Breast epithelium (tissue), 3 donors: ENCODE results near the gene DHRS4.
"Not testable (repeated sequence)": the region's sequence is repeated elsewhere in the genome, so short reads cannot be mapped to it uniquely, and the experiment has no call there.

Experiments used
- CTCF ChIP-seq, 3 donors: fragments of 450-650 bp; IDR thresholded peaks; one replicate each; pipeline ENCODE4 v1.5.1; 2016 to 2017; ENCODE audit warnings: antibody characterized with exemption in 3 of 3, mild to moderate bottlenecking in 3 of 3, moderate library complexity in 3 of 3
- POLR2A ChIP-seq: fragments of 450-650 bp; IDR thresholded peaks from one replicate; pipeline ENCODE4 v1.6.1; 2016; ENCODE audit warnings: antibody characterized with exemption, mild to moderate bottlenecking, moderate library complexity

DNA sequence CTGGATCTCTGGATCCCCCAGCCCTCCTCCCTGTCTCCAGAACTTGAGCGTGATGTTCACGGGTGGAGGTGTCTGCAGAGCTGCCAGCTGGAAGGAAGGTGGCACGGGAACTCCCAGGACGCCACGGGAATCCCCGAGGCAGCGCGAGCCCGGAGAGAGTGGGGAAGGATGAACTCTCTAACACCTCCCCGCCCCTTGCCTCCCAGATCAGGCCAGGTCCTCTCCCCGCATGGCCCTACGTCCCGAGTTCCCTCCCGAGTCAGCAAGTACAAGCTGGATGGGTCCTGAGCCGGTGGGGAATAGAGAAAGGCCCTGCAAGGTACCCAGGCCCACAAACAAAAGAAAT, 52.9 kb downstream of the DHRS4 start:
- TF ChIP-seq POLR2A; CTCF (IDR thresholded peaks at IDR 0.05): not testable (repeated sequence)
